Muscle layer of duodenum (tissue), 2 donors: ENCODE data around the gene VAV2.

Experiments
- H3K27ac ChIP-seq: one replicate; pipeline ENCODE4 v1.7.0; 2013; ENCODE audit warnings: mild to moderate bottlenecking, low read length
- H3K27me3 ChIP-seq: one replicate; pipeline ENCODE4 v1.7.0; 2013; ENCODE audit warnings: low read depth, mild to moderate bottlenecking, control low read depth, low read length
- H3K36me3 ChIP-seq, 2 donors: one replicate each; pipeline ENCODE4 v1.7.0; 2013; ENCODE audit warnings: low read length in 2 of 2, control low read depth in 1 of 2, mild to moderate bottlenecking in 1 of 2; ENCODE audit not compliant: insufficient read depth in 2 of 2, control insufficient read depth in 1 of 2
- H3K4me1 ChIP-seq, 2 donors: one replicate each; pipeline ENCODE4 v1.7.0; 2013; ENCODE audit warnings: low read length in 2 of 2, mild to moderate bottlenecking in 2 of 2, control low read depth in 1 of 2, moderate library complexity in 1 of 2; ENCODE audit not compliant: insufficient read depth in 2 of 2, control insufficient read depth in 1 of 2
- H3K4me3 ChIP-seq, 2 donors: one replicate each; pipeline ENCODE4 v1.7.0; 2013; ENCODE audit warnings: low read length in 2 of 2, low read depth in 1 of 2, mild to moderate bottlenecking in 1 of 2
- H3K9me3 ChIP-seq, 2 donors: one replicate each; pipeline ENCODE4 v1.7.0; 2013; ENCODE audit warnings: low read length in 2 of 2, control low read depth in 1 of 2, mild to moderate bottlenecking in 1 of 2; ENCODE audit not compliant: control insufficient read depth in 1 of 2
- donor health status: healthy.

VAV2 gene

DNA sequence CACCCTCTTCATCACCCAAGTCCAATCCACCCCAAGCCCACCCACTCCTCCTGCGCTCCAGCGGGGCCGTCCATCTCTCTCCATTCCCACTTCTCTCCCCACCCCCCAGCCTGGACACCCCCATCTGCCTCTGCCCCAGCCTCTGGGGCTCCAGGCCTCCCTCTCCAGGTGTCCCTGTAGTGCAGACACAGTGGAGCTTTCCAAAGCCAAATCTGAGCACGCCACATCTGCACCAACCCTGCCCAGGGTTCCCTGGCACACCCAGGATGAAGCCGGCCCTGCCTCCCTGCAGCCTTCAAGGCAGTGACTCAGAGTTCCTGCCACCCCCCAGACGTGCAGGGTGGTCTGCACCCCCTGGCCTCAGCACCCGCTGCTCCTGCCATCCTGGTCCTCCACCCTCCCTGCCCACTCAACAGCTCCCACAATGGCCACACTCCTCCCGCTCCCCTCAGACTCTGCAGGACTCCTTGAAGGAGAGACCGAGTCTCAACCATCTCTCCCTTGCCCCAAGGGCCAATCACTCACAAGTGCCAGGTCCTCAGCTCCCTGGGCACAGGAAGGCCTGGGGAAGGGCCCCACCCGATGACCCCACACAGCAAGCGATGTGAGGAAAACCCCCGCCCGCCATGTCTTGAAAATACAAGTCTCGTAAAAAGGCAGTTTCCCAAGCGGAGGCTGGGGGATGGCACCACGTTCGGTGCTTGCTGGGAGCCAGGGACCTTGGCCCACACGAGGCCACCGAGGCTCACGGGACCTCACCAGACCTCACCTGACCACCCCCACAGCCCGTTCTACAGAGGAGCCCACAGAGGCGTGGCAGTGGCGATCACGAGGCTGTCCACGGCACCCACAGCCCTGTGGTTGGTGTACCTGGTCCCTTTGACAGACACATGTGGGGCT, 22.2 kb downstream of the VAV2 start:
- H3K27ac ChIP-seq: no peak overlapping the region
- no peaks in the 10 kb centered on the region for H3K36me3 ChIP-seq
- no peaks in the 10 kb centered on the region for H3K9me3 ChIP-seq
- no peaks in the 10 kb centered on the region for H3K27me3 ChIP-seq
- H3K4me1 ChIP-seq: peaks cover 0 to 8% of the 10 kb centered on the region in 2 donors
- H3K4me3 ChIP-seq: no peak overlapping the region

DNA sequence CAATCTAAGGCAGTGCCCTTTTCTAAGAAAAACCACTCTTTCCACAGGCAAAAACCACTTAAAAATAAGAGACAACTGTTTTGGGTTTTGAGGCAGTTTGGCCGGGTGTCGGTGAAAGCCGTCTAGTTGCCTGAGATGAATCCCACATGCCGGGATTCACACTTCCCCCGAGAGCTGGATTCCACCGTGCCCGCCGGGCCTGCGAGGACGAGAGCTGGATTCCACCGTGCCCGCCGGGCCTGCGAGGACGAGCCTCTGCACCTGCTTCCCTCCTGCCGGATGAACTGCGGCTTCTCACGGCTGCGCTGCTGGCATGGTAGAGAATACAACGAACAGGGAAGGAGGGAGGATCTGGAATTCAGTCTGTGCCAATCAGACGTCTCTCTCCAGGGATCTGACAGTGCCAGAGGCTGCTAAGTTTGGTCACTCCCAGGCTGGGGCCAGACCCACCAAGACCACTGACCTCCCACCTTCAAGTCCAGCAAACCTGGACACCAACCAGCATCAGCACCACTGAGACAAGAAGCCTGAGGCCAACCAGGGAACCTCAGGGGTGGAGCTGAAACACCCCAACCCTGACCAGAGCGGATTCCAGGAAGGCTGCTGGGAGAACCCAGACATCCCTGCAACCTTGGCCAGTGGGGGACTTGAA, 23.0 kb downstream of the VAV2 start:
- peaks cover 0 to 8% of the 10 kb centered on the region in 2 donors for H3K4me1 ChIP-seq
- H3K36me3 ChIP-seq: no peaks in the 10 kb centered on the region

DNA sequence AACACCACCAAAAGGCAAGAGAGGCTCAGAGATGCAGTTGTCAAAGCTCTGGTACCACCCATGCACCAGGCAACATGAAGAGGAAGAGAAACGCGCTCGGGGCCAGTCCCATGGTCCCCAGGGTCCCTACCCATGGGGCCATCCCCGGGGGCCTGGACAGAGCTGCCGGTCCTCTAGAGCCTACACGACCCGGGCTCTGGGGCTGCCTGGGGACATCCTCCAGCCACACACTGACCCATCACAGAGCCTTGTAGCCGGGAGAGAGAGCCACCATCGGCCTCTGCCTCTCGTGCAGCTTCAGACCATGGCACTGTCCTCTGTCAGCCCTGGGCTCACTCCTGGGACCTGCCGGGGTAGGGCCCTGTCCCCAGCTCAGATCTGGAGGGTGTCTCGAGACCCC, 23.7 kb downstream of the VAV2 start:
- Histone ChIP-seq H3K9me3 (no peaks in the 10 kb centered on the region), H3K36me3 (no peaks in the 10 kb centered on the region), H3K27ac (no peak overlapping the region), H3K4me3 (no peak overlapping the region), H3K27me3 (no peaks in the 10 kb centered on the region), H3K4me1 (peaks cover 0 to 8% of the 10 kb centered on the region in 2 donors)

More for the DNA sequence above, 23.0 kb downstream of the VAV2 start:
- Histone ChIP-seq H3K9me3 (no peaks in the 10 kb centered on the region), H3K4me3 (no peak overlapping the region), H3K27me3 (no peaks in the 10 kb centered on the region), H3K27ac (no peak overlapping the region)

- Histone ChIP-seq H3K4me3 (no peak overlapping the region), H3K27ac (no peak overlapping the region), H3K27me3 (no peaks in the 10 kb centered on the region), H3K4me1 (peaks cover 0 to 8% of the 10 kb centered on the region in 2 donors), H3K36me3 (no peaks in the 10 kb centered on the region), H3K9me3 (no peaks in the 10 kb centered on the region)
Observed at GRCh38 chr9:133967024-133967741, 24.9 kb downstream of the VAV2 start.

DNA sequence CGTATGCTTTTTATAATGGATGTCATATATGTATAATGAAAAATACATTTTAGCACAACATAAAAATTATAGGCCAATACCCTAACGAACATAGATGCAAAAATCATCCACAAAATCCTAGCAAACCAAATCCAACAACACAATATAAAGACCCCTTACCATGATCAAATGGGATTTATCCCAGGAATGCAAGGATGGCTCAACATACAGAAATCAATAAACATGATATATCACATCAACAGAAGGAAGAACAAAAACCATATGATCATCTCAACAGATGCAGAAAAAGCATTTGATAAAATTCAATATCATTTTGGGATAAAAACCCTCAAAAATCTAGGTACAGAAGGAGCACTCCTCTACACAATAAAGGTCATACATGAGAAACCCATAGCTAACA, 27.7 kb downstream of the VAV2 start:
- H3K36me3 ChIP-seq: no peaks in the 10 kb centered on the region

GRCh38 chr9:133963166-133963565, 29.0 kb downstream of the VAV2 start:
- Histone ChIP-seq H3K27ac (no peak overlapping the region), H3K36me3 (no peaks in the 10 kb centered on the region), H3K27me3 (no peaks in the 10 kb centered on the region), H3K4me3 (no peak overlapping the region), H3K9me3 (no peaks in the 10 kb centered on the region), H3K4me1 (no peaks in the 10 kb centered on the region)

More for the DNA sequence above, 27.7 kb downstream of the VAV2 start:
- Histone ChIP-seq H3K27me3 (no peaks in the 10 kb centered on the region), H3K4me1 (no peaks in the 10 kb centered on the region), H3K27ac (no peak overlapping the region), H3K4me3 (no peak overlapping the region), H3K9me3 (no peaks in the 10 kb centered on the region)

DNA sequence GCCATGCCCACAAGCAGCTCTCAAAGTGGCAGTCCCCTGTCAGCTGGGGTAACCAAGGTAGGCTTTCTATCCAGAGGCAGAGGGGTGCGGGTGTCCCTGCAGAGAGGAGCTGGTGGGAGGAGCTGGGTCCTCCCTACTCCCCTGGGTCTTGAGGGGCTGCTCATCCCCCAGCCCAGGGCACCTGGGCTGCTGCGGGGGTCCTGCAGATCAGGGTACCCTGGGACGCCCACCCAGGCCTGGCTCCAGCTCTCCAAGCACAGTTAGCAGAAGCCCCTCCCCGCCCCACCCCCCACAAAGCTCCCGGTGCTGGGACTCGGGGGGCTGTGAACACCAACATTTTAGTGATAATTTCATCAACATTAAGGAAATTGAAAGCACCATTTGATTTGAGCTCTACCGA, 29.8 kb downstream of the VAV2 start:
- Histone ChIP-seq H3K4me1 (no peaks in the 10 kb centered on the region), H3K36me3 (no peaks in the 10 kb centered on the region), H3K9me3 (no peaks in the 10 kb centered on the region), H3K27me3 (no peaks in the 10 kb centered on the region), H3K27ac (no peak overlapping the region), H3K4me3 (no peak overlapping the region)

DNA sequence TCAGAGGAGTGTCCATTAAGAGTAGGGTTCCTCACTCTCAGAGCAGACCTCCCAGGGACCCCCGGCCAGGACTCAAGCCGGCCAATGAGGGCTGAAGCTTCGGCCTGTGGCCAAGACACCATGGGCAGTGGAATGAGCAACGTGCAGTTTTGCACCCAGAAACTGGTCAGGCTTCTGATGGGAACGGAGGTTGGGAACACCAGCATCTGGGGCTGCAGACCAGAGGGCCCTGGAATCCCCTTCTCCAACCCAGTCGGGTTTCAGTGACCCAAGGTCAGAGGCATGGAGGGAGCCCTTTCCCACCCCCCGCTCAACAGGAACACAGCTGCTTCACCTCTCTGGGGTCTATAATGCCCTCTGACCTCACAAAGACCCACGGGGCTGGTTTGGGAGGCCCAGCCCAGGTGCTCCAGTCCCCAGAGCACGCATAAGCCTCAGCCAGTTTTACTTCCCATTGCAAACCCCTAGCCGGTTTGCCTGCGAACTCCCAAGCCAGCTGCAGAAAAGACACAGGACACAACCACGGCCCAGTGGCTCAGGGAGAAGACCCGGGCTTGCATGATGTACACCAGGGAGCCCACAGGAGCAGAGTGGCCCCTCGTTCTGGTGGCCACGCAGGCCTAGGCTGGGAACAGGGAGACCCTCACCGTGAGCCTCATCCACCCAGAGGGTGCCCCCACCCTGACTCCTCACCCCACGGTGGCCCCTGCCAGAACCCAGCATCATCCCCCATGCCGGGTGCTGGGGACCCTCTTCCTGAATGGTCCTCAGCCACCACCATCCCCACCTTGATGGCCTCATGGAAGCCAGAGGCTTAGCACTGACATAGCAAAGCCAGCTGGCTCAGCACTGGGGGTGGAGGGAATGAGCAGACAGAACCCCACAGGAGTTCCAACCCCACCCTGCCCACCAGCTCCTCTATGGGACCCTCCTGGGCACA, 30.6 kb downstream of the VAV2 start:
- Histone ChIP-seq H3K27me3 (no peaks in the 10 kb centered on the region), H3K27ac (no peak overlapping the region), H3K4me1 (peaks cover 0 to 6% of the 10 kb centered on the region in 2 donors), H3K36me3 (no peaks in the 10 kb centered on the region), H3K4me3 (no peak overlapping the region), H3K9me3 (no peaks in the 10 kb centered on the region)

- Histone ChIP-seq H3K4me3 (no peak overlapping the region), H3K9me3 (no peaks in the 10 kb centered on the region), H3K27ac (no peak overlapping the region), H3K4me1 (peaks cover 5 to 13% of the 10 kb centered on the region in 2 donors), H3K27me3 (no peaks in the 10 kb centered on the region), H3K36me3 (no peaks in the 10 kb centered on the region)
Observed at GRCh38 chr9:133960568-133961129, 31.5 kb downstream of the VAV2 start.

DNA sequence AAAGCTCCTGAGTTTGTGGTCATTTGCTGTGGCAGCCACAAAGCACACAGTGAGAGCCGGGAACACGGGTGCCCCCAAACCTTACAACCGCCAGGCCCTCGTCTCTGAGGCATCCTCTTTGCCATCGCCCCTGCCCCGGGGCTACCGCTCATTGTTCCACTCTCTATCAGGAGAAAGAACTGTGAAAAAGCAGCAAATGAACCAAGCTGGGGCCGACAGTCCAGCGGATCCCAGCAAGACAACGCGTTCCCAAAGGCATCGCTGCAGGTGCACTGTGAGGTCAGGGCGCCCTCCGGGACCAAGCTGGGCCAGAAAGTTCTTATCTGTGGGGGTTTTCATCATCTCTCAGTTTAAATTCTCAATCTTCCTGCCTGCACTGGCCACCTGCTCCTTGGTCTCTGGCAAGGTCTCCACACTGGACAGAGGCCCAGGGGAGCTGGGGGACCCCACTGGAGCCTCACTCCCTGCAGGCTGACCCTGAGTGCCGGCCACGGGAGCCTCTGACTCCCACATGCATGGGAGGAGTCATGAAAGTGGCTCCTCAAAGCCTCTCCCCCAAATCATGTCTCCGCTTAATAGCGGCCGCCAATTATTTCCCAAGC, 32.1 kb downstream of the VAV2 start:
- no peaks in the 10 kb centered on the region for H3K27me3 ChIP-seq
- H3K27ac ChIP-seq: no peak overlapping the region
- H3K4me1 ChIP-seq: peaks cover 5 to 14% of the 10 kb centered on the region in 2 donors
- no peaks in the 10 kb centered on the region for H3K36me3 ChIP-seq
- no peak overlapping the region for H3K4me3 ChIP-seq
- H3K9me3 ChIP-seq: no peaks in the 10 kb centered on the region
